HEK293 (cell line): ENCODE data around the gene API5.
"Not testable (repeated sequence)": the region's sequence is repeated elsewhere in the genome, so short reads cannot be mapped to it uniquely, and the experiment has no call there.

Source experiments
- CTCF ChIA-PET: fragments of 350-600 bp; formaldehyde crosslinking; extraction: SDS; loops from one replicate; lab custom pipeline; 2021; ENCODE audit warnings: antibody characterized with exemption; lab: Yijun Ruan, JAX
- POLR2A ChIA-PET: fragments of 300-600 bp; formaldehyde crosslinking; extraction: SDS; loops from one replicate; lab custom pipeline; 2020; ENCODE audit warnings: antibody characterized with exemption, inconsistent platforms; lab: Yijun Ruan, JAX
- H3K27ac ChIP-seq: fragments of 200-500 bp; sonication (Bioruptor generic); 2 replicates; pipeline ENCODE4 v1.5.1; 2014; ENCODE audit warnings: low read depth, low read length, control low read depth, inconsistent platforms; ENCODE audit errors: extremely low read depth
- H3K36me3 ChIP-seq, 2 experiments: fragments of 200-500 bp in 1 of 2; sonication (Bioruptor generic) in 1 of 2; 1 replicate in 1 of 2; 2 replicates in 1 of 2; pipeline ENCODE4 v1.5.1; 2014 to 2017; ENCODE audit warnings: inconsistent platforms in 2 of 2, low read length in 2 of 2; ENCODE audit not compliant: control insufficient read depth in 2 of 2, insufficient read depth in 1 of 2
- H3K4me1 ChIP-seq: fragments of 200-500 bp; sonication (Bioruptor generic); 2 replicates; pipeline ENCODE4 v1.5.1; 2014; ENCODE audit warnings: mild to moderate bottlenecking, low read length, inconsistent platforms; ENCODE audit not compliant: control insufficient read depth, insufficient read depth
- H3K4me3 ChIP-seq: 2 replicates; pipeline ENCODE4 v1.5.1; 2011; ENCODE audit warnings: low read depth, mild to moderate bottlenecking, control low read depth, low read length, moderate library complexity
- H3K9me3 ChIP-seq: fragments of 200-500 bp; sonication (Bioruptor generic); 2 replicates; pipeline ENCODE4 v1.5.1; 2014; ENCODE audit warnings: low read depth, low read length, inconsistent platforms; ENCODE audit not compliant: control insufficient read depth, insufficient read depth
- BCL11A ChIP-seq: fragments of 450-650 bp; formaldehyde crosslinking; IDR thresholded peaks from 2 replicates; pipeline ENCODE4 v1.5.1; 2016; ENCODE audit warnings: low read depth, missing biosample characterization, missing genetic modification characterization
- FEZF1 ChIP-seq: fragments of 450-650 bp; formaldehyde crosslinking; IDR thresholded peaks from 2 replicates; pipeline ENCODE4 v1.5.1; 2016; ENCODE audit warnings: missing biosample characterization, missing genetic modification characterization
- GLI2 ChIP-seq: fragments of 450-650 bp; formaldehyde crosslinking; IDR thresholded peaks from 2 replicates; pipeline ENCODE4; 2017; ENCODE audit warnings: missing biosample characterization, missing genetic modification characterization, low read depth, borderline replicate concordance
- KLF16 ChIP-seq: fragments of 450-650 bp; formaldehyde crosslinking; IDR thresholded peaks from 2 replicates; pipeline ENCODE4 v1.5.1; 2017; ENCODE audit warnings: missing biosample characterization, missing genetic modification characterization
- OVOL3 ChIP-seq: fragments of 450-650 bp; formaldehyde crosslinking; IDR thresholded peaks from 2 replicates; pipeline ENCODE4 v1.5.1; 2016; ENCODE audit warnings: missing biosample characterization, missing genetic modification characterization
- SCRT1 ChIP-seq: fragments of 450-650 bp; formaldehyde crosslinking; IDR thresholded peaks from 2 replicates; pipeline ENCODE4 v1.5.1; 2016; ENCODE audit warnings: missing biosample characterization, missing genetic modification characterization, borderline replicate concordance
- SCRT2 ChIP-seq: fragments of 450-650 bp; formaldehyde crosslinking; IDR thresholded peaks from 2 replicates; pipeline ENCODE4 v1.5.1; 2016; ENCODE audit warnings: missing biosample characterization, missing genetic modification characterization
- SP7 ChIP-seq: fragments of 450-650 bp; formaldehyde crosslinking; IDR thresholded peaks from 2 replicates; pipeline ENCODE4 v1.5.1; 2016; ENCODE audit warnings: missing biosample characterization, missing genetic modification characterization
- ZNF184 ChIP-seq: fragments of 450-650 bp; IDR thresholded peaks from 2 replicates; pipeline ENCODE4 v1.5.1; 2018; ENCODE audit warnings: missing biosample characterization, mild to moderate bottlenecking, missing genetic modification characterization
- ZNF23 ChIP-seq: fragments of 450-650 bp; formaldehyde crosslinking; IDR thresholded peaks from 2 replicates; pipeline ENCODE4 v1.5.1; 2016; ENCODE audit warnings: missing biosample characterization, missing genetic modification characterization, borderline replicate concordance
- ZNF266 ChIP-seq: fragments of 450-650 bp; formaldehyde crosslinking; IDR thresholded peaks from 2 replicates; pipeline ENCODE4 v1.5.1; 2016; ENCODE audit warnings: missing biosample characterization, missing genetic modification characterization, low read depth
- ZNF354C ChIP-seq: fragments of 450-650 bp; formaldehyde crosslinking; IDR thresholded peaks from 2 replicates; pipeline ENCODE4 v1.5.1; 2016; ENCODE audit warnings: missing biosample characterization, missing genetic modification characterization, low read depth, borderline replicate concordance
- ZNF366 ChIP-seq: fragments of 450-650 bp; formaldehyde crosslinking; conservative IDR thresholded peaks from 2 replicates; pipeline ENCODE4 v1.5.1; 2016; ENCODE audit warnings: missing biosample characterization, missing genetic modification characterization
- ZNF48 ChIP-seq: fragments of 450-650 bp; formaldehyde crosslinking; IDR thresholded peaks from 2 replicates; pipeline ENCODE4 v1.5.1; 2016; ENCODE audit warnings: missing biosample characterization, missing genetic modification characterization
- ZNF560 ChIP-seq: fragments of 450-650 bp; formaldehyde crosslinking; IDR thresholded peaks from 2 replicates; pipeline ENCODE4 v1.5.1; 2017; ENCODE audit warnings: missing biosample characterization, missing genetic modification characterization, borderline replicate concordance
- ZNF561 ChIP-seq: fragments of 450-650 bp; IDR thresholded peaks from 2 replicates; pipeline ENCODE4 v1.5.1; 2018; ENCODE audit warnings: missing biosample characterization, missing genetic modification characterization, borderline replicate concordance
- ZNF626 ChIP-seq: fragments of 450-650 bp; sonication (Bioruptor Pico); formaldehyde crosslinking; IDR thresholded peaks from 2 replicates; pipeline ENCODE4 v1.5.1; 2018; ENCODE audit warnings: missing biosample characterization, missing genetic modification characterization, inconsistent platforms
- ZNF776 ChIP-seq: fragments of 450-650 bp; formaldehyde crosslinking; IDR thresholded peaks from 2 replicates; pipeline ENCODE4 v1.5.0; 2017; ENCODE audit warnings: missing biosample characterization, missing genetic modification characterization, borderline replicate concordance
- ZNF830 ChIP-seq: fragments of 450-650 bp; IDR thresholded peaks from 2 replicates; pipeline ENCODE4 v1.5.0; 2018; ENCODE audit warnings: missing biosample characterization, missing genetic modification characterization, low read depth, mild to moderate bottlenecking, moderate library complexity
- TF ChIP-seq, protein P1 (sequence below): fragments of 450-650 bp; formaldehyde crosslinking; IDR thresholded peaks from 2 replicates; pipeline ENCODE4 v1.5.1; 2016; ENCODE audit warnings: missing biosample characterization, missing genetic modification characterization
- TF ChIP-seq, protein P2 (sequence below): fragments of 450-650 bp; formaldehyde crosslinking; IDR thresholded peaks from 2 replicates; pipeline ENCODE4 v1.5.1; 2016; ENCODE audit warnings: missing biosample characterization, missing genetic modification characterization
- TF ChIP-seq, protein P3 (sequence below): fragments of 450-650 bp; formaldehyde crosslinking; IDR thresholded peaks from 2 replicates; pipeline ENCODE4 v1.5.1; 2016; ENCODE audit warnings: missing biosample characterization, missing genetic modification characterization
- TF ChIP-seq, protein P4 (sequence below): fragments of 450-650 bp; formaldehyde crosslinking; IDR thresholded peaks from 2 replicates; pipeline ENCODE4 v1.5.1; 2016; ENCODE audit warnings: missing biosample characterization, missing genetic modification characterization
- TF ChIP-seq, protein P5 (sequence below): fragments of 450-650 bp; formaldehyde crosslinking; IDR thresholded peaks from 2 replicates; pipeline ENCODE4 v1.5.1; 2017; ENCODE audit warnings: missing biosample characterization, missing genetic modification characterization
- TF ChIP-seq, protein P6 (sequence below): IDR thresholded peaks from 2 replicates; pipeline ENCODE4 v1.6.1; 2011; ENCODE audit warnings: mild to moderate bottlenecking, low read depth, low read length, borderline replicate concordance

API5 gene

DNA sequence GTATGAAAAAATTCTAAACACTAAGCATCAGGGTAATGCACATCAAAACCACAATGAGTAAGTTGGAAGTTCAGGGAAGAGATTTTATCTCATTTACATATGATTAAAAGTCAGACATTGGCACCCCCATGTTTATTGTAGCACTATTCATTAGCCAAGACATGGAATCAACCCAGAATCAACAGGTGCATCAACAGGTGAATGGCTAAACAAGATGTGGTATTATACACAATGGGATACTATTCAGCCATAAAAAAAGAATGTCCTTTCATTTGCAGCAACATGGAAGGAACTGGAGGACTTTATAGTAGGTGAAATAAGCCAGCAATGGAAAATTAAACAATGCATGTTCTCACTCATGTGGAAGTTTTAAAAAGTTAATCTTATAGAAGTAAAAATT is 29.4 kb downstream of the API5 start:
- TF ChIP-seq BCL11A (tag by site-specific recombination) (no peak), SCRT1 (tag by site-specific recombination) (peak; percentile 96), ZNF366 (no peak), ZNF266 (tag by site-specific recombination) (no peak), ZNF560 (tag by site-specific recombination) (no peak), SCRT2 (tag by site-specific recombination) (peak; percentile 98), ZNF48 (tag by site-specific recombination) (no peak)
- TF ChIP-seq, protein P1, sequence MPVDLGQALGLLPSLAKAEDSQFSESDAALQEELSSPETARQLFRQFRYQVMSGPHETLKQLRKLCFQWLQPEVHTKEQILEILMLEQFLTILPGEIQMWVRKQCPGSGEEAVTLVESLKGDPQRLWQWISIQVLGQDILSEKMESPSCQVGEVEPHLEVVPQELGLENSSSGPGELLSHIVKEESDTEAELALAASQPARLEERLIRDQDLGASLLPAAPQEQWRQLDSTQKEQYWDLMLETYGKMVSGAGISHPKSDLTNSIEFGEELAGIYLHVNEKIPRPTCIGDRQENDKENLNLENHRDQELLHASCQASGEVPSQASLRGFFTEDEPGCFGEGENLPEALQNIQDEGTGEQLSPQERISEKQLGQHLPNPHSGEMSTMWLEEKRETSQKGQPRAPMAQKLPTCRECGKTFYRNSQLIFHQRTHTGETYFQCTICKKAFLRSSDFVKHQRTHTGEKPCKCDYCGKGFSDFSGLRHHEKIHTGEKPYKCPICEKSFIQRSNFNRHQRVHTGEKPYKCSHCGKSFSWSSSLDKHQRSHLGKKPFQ (tag by site-specific recombination) = no peak
- TF ChIP-seq, all 188 proteins: peak for 2
- H3K36me3 ChIP-seq = peaks cover 14 to 61% of the 10 kb centered on the region in 2 experiments
- H3K4me3 ChIP-seq = no peak overlapping the region
- H3K4me1 ChIP-seq = no peaks in the 10 kb centered on the region
- no peak overlapping the region for H3K27ac ChIP-seq
- CTCF ChIA-PET = no interaction called here
- H3K9me3 ChIP-seq = no peaks in the 10 kb centered on the region
- POLR2A ChIA-PET = no interaction called here

DNA sequence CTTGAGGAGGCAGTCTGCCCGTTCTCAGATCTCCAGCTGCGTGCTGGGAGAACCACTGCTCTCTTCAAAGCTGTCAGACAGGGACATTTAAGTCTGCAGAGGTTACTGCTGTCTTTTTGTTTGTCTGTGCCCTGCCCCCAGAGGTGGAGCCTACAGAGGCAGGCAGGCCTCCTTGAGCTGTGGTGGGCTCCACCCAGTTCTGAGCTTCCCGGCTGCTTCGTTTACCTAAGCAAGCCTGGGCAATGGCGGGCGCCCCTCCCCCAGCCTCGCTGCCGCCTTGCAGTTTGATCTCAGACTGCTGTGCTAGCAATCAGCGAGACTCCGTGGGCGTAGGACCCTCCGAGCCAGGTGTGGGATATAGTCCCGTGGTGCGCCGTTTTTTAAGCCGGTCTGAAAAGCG is 39.6 kb downstream of the API5 start:
- POLR2A ChIA-PET, H3K9me3 ChIP-seq, H3K27ac ChIP-seq, H3K36me3 ChIP-seq, H3K4me3 ChIP-seq, H3K4me1 ChIP-seq, CTCF ChIA-PET: not testable (repeated sequence)

DNA sequence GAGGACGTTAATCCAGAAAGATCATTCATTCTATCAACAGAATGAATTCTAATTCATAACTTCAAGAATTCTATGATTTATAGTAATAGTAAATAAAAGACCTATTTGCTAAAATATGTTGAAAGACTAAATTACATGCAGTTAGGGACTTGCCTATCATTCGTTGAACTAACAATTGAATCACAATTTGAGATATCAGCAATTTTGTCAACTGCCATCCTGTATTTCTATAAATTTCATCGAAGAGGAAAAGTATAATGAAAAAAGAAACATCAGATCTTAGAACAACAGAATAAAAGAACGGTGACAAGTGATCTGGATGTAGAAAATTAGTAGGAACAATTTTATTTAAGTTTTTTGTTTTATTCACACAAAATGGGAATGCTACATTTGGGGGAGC is 42.5 kb downstream of the API5 start:
- Histone ChIP-seq H3K36me3 (no peaks in the 10 kb centered on the region), H3K4me1 (no peaks in the 10 kb centered on the region), H3K27ac (no peak overlapping the region), H3K9me3 (no peaks in the 10 kb centered on the region), H3K4me3 (no peak overlapping the region)
- CTCF ChIA-PET = no interaction called here
- POLR2A ChIA-PET = no interaction called here
- TF ChIP-seq, protein P2, sequence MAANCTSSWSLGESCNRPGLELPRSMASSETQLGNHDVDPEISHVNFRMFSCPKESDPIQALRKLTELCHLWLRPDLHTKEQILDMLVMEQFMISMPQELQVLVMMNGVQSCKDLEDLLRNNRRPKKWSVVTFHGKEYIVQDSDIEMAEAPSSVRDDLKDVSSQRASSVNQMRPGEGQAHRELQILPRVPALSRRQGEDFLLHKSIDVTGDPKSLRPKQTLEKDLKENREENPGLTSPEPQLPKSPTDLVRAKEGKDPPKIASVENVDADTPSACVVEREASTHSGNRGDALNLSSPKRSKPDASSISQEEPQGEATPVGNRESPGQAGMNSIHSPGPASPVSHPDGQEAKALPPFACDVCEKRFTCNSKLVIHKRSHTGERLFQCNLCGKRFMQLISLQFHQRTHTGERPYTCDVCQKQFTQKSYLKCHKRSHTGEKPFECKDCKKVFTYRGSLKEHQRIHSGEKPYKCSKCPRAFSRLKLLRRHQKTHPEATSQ (tag by site-specific recombination) = no peak
- no peak for TF ChIP-seq ZNF184
- TF ChIP-seq ZNF830 = no peak
- TF ChIP-seq, protein P3, sequence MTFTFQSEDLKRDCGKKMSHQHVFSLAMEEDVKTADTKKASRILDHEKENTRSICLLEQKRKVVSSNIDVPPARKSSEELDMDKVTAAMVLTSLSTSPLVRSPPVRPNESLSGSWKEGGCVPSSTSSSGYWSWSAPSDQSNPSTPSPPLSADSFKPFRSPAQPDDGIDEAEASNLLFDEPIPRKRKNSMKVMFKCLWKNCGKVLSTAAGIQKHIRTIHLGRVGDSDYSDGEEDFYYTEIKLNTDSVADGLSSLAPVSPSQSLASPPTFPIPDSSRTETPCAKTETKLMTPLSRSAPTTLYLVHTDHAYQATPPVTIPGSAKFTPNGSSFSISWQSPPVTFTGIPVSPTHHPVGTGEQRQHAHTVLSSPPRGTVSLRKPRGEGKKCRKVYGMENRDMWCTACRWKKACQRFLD (tag by site-specific recombination) = no peak
- no peak for TF ChIP-seq GLI2 (tag by site-specific recombination)
- TF ChIP-seq, protein P4, sequence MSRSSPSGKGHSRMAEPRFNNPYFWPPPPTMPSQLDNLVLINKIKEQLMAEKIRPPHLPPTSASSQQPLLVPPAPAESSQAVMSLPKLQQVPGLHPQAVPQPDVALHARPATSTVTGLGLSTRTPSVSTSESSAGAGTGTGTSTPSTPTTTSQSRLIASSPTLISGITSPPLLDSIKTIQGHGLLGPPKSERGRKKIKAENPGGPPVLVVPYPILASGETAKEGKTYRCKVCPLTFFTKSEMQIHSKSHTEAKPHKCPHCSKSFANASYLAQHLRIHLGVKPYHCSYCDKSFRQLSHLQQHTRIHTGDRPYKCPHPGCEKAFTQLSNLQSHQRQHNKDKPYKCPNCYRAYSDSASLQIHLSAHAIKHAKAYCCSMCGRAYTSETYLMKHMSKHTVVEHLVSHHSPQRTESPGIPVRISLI (tag by site-specific recombination) = no peak
- TF ChIP-seq ZNF626 (tag by site-specific recombination) = no peak
- no peak for TF ChIP-seq ZNF23 (tag by site-specific recombination)
- TF ChIP-seq ZNF561 (tag by site-specific recombination) = no peak
- TF ChIP-seq FEZF1 (tag by site-specific recombination) = no peak
- TF ChIP-seq KLF16 (tag by site-specific recombination) = no peak
- TF ChIP-seq ZNF354C (tag by site-specific recombination) = no peak
- no peak for TF ChIP-seq SCRT1 (tag by site-specific recombination)
- TF ChIP-seq SP7 (tag by site-specific recombination) = no peak
- TF ChIP-seq, protein P5, sequence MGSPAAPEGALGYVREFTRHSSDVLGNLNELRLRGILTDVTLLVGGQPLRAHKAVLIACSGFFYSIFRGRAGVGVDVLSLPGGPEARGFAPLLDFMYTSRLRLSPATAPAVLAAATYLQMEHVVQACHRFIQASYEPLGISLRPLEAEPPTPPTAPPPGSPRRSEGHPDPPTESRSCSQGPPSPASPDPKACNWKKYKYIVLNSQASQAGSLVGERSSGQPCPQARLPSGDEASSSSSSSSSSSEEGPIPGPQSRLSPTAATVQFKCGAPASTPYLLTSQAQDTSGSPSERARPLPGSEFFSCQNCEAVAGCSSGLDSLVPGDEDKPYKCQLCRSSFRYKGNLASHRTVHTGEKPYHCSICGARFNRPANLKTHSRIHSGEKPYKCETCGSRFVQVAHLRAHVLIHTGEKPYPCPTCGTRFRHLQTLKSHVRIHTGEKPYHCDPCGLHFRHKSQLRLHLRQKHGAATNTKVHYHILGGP (tag by site-specific recombination) = no peak
- TF ChIP-seq OVOL3 (tag by site-specific recombination) = no peak
- TF ChIP-seq, protein P6, sequence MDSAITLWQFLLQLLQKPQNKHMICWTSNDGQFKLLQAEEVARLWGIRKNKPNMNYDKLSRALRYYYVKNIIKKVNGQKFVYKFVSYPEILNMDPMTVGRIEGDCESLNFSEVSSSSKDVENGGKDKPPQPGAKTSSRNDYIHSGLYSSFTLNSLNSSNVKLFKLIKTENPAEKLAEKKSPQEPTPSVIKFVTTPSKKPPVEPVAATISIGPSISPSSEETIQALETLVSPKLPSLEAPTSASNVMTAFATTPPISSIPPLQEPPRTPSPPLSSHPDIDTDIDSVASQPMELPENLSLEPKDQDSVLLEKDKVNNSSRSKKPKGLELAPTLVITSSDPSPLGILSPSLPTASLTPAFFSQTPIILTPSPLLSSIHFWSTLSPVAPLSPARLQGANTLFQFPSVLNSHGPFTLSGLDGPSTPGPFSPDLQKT = no peak
- no peak for TF ChIP-seq ZNF776 (tag by site-specific recombination)
